HG03135 (cell line): ENCODE data around the gene IL3.

Experiments used
- ATAC-seq: cut with Tn5 transposase; IDR thresholded peaks from one replicate; pipeline ENCODE4 v1.9.1; 2021; ENCODE audit warnings: mild to moderate bottlenecking, moderate library complexity; ENCODE audit not compliant: unreplicated experiment

IL3 gene

DNA sequence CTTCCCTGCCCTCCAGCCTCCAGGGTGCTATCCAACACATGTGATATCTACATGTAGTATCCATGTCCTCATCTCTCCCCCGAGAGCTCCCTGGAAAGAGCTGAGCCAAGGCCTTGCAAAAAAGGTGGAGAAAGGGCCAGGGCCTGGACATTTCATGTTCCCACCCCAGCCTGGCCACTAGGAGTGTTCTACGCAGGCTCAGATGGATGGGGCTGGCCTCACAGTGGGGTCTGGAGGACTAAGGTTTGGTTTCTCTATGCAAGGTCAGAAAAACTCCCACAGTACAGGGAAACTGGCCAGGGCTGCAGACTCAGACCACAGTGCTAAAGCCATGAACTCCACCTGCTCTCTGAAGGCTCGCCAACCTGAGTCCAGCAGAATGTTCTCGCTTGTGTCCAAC, 11.6 kb downstream of the IL3 start:
- no peak for ATAC-seq

DNA sequence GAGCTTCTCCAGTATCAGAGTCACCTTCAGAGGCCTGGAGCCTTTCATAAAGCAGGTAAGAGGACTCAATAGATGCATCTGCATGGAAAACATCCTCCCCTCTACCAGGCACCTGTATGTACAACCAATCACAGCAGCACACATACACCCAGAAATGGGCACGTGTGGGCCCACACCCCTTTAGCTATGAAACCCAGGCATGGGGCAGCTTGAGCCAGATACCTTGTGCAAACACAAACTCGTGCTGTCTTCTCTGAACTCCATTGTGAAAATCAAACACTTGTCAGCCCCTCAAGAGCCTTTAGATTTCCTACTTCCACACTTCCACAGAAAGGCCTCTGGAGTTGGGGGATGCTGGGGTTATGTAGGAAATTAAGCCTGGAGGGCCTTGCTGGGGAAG, 12.1 kb downstream of the IL3 start:
- no peak for ATAC-seq

DNA sequence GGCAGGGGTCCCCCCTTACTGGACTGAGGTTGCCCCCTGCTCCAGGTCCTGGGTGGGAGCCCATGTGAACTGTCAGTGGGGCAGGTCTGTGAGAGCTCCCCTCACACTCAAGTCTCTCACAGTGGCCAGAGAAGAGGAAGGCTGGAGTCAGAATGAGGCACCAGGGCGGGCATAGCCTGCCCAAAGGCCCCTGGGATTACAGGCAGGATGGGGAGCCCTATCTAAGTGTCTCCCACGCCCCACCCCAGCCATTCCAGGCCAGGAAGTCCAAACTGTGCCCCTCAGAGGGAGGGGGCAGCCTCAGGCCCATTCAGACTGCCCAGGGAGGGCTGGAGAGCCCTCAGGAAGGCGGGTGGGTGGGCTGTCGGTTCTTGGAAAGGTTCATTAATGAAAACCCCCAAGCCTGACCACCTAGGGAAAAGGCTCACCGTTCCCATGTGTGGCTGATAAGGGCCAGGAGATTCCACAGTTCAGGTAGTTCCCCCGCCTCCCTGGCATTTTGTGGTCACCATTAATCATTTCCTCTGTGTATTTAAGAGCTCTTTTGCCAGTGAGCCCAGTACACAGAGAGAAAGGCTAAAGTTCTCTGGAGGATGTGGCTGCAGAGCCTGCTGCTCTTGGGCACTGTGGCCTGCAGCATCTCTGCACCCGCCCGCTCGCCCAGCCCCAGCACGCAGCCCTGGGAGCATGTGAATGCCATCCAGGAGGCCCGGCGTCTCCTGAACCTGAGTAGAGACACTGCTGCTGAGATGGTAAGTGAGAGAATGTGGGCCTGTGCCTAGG, 13.0 kb downstream of the IL3 start, which contains the start of gene CSF2:
TSS of gene CSF2 (plus strand) at position 559 of the 783 bp plus-strand sequence. CDS start at position 594, 35 bp downstream.
- ATAC-seq: no peak

DNA sequence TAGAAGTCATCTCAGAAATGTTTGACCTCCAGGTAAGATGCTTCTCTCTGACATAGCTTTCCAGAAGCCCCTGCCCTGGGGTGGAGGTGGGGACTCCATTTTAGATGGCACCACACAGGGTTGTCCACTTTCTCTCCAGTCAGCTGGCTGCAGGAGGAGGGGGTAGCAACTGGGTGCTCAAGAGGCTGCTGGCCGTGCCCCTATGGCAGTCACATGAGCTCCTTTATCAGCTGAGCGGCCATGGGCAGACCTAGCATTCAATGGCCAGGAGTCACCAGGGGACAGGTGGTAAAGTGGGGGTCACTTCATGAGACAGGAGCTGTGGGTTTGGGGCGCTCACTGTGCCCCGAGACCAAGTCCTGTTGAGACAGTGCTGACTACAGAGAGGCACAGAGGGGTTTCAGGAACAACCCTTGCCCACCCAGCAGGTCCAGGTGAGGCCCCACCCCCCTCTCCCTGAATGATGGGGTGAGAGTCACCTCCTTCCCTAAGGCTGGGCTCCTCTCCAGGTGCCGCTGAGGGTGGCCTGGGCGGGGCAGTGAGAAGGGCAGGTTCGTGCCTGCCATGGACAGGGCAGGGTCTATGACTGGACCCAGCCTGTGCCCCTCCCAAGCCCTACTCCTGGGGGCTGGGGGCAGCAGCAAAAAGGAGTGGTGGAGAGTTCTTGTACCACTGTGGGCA, 13.8 kb downstream of the IL3 start:
- ATAC-seq: no peak

DNA sequence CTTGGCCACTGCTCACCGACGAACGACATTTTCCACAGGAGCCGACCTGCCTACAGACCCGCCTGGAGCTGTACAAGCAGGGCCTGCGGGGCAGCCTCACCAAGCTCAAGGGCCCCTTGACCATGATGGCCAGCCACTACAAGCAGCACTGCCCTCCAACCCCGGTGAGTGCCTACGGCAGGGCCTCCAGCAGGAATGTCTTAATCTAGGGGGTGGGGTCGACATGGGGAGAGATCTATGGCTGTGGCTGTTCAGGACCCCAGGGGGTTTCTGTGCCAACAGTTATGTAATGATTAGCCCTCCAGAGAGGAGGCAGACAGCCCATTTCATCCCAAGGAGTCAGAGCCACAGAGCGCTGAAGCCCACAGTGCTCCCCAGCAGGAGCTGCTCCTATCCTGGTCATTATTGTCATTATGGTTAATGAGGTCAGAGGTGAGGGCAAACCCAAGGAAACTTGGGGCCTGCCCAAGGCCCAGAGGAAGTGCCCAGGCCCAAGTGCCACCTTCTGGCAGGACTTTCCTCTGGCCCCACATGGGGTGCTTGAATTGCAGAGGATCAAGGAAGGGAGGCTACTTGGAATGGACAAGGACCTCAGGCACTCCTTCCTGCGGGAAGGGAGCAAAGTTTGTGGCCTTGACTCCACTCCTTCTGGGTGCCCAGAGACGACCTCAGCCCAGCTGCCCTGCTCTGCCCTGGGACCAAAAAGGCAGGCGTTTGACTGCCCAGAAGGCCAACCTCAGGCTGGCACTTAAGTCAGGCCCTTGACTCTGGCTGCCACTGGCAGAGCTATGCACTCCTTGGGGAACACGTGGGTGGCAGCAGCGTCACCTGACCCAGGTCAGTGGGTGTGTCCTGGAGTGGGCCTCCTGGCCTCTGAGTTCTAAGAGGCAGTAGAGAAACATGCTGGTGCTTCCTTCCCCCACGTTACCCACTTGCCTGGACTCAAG, 14.6 kb downstream of the IL3 start:
- no peak for ATAC-seq

DNA sequence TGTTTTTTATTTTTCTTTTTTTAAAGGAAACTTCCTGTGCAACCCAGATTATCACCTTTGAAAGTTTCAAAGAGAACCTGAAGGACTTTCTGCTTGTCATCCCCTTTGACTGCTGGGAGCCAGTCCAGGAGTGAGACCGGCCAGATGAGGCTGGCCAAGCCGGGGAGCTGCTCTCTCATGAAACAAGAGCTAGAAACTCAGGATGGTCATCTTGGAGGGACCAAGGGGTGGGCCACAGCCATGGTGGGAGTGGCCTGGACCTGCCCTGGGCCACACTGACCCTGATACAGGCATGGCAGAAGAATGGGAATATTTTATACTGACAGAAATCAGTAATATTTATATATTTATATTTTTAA, 15.2 kb downstream of the IL3 start:
- no peak for ATAC-seq

DNA sequence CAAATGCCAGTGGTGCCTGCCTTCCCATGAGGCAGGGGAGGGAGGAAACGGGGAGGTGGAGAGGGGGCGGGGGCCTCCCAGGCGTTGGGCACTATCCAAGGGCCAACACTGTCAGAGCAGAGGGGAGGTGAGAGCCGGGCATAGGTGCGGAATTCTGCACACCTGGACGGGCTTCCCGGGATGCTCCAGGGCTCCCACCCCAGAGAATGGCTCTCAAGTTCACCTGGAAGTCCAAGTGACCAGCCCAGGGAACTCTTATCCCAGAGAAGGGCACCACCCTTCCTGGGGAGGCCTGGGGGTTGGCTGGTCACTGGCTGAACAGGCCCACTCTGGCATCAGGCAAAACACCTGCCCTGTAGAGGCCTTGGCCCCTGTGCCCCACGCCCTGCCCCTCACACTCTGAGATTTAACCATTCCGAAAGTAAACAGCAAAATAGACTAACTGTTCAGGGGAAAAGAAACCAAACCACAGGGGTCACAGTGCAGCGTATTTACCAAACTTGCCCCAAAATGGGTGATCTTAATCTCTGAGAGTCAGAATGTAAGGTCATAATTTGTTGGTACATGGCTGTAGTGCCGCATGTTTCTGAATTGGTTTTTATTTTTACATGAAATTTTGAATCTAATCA, 15.9 kb downstream of the IL3 start:
- ATAC-seq: no peak

DNA sequence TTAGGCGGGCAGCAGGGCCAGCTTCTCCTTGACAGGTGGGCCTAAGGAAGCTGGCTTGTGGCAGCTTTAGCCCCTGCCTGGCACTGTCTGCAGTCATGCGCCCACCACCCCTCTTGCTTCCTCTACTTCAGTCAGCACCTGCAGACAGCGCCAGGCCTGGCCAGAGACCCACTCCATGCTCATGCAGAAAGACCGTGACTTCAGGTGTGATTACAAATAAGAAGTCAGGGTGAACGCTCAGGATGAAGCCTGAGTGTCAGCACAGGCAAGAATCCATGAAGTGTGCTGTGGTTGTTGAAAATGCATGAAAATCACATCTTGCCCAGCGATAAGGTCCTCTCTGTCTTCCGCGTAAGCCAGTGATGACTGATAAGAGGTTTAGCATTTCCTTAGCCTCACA, 16.5 kb downstream of the IL3 start:
- no peak for ATAC-seq

DNA sequence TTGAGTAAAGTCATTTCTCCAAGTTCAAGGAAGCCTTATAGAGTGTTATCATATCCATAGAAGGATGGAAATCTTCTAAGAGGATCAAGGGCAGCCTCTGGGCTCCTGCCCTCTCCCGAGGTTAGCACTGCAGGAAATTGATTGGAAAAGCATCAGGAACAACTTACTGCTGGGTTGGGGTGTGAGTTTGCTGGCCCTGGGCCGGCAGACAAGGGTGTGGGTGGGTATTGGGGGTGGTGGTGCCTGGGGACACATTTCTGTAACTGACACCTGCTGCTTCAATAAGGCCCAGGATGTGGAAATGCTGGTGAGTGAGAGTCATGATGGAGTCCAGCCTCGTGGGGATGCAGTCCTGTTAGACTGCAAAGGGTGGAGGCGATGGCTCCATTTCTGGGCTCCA, 18.6 kb downstream of the IL3 start:
- no peak for ATAC-seq

DNA sequence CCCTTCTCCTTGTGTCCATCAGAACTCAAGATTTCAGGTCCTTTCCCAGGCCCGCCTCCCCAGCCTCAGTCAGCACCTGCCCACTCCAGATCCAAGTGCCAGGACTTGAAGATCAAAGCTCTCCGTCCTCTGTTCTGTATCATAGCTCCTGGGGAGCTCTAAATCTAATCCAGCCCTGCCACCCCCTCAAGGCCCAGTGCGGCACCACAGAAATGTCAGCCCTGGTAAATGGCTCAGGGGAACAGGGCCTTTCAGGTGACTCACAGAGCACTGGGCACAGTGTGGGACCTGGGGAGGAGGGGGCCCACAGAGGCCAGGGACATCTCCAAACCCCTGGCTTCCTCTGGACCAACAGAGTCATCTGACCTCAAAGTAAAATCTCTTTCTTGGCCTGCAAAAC, 19.2 kb downstream of the IL3 start:
- ATAC-seq: no peak

DNA sequence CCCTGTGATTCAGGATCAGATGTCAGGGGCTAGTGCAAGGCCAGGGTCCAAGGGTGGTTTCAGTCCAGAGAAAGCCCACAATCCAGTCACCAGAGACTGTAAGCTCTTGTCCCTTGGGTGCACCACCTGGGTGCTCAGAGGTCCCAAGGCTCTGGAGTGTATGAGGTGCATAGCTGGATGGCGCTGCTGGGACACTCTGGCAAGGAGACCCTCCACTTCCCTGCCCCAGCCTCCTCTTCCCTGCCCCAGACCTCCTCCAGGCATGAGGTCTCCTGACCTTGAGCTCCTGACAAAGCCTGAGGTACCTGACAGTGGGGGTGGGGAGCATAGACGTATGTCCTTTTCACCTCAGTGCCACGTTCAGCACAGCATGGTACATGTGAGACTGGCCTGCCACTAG, 20.1 kb downstream of the IL3 start:
- no peak for ATAC-seq

DNA sequence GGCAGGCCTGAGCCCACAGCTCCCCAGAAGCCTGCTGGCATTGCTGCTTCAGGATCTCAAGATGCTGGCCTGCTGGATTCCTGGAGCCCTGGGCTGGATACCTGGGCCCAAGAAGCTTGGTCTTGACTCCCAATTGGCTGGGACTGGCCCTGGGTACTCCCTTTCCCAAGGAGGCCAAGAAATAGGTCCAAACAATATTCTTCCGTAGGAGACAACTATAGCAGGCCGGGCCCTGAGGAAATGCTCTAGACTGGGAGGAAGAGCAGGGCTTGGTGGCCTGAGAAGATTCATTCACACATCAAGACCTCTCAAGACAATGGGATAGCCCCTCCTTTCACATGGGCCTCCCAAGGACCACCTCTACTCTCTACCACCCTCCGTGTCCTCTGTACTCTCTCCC, 21.0 kb downstream of the IL3 start:
- no peak for ATAC-seq

DNA sequence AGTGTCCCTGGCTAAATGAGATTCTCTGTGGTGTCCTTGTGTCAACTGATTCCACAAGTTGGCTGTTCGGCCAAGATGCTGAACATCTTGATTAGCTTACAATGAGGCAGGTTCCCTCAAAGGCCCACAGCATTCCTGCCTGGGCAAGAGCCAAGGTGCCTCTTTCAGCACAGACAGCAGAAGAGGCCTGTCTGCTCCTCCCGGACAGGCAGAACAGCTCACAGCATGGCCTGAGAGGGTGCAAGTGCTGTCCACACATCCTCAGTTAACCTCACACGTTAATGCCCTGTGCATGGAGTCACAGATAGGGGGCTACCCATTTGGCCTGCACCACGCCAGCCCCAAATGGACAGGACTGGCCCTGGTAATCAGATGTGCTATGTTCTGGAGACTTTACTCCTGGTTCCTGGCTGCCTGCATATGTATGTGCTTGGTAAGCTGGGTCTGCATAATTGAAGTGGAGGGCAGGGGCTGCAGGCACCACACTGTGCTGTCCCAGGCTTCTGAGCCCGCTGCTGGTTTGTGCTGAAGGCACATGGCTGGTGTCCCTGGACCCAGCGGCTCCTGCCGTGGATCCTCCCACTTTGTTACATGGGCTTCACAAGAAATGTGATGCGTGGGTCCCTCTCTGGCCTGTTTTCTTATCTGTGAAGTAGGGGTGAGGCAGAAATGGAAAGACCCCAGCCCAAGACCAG, 22.0 kb downstream of the IL3 start:
- no peak for ATAC-seq

DNA sequence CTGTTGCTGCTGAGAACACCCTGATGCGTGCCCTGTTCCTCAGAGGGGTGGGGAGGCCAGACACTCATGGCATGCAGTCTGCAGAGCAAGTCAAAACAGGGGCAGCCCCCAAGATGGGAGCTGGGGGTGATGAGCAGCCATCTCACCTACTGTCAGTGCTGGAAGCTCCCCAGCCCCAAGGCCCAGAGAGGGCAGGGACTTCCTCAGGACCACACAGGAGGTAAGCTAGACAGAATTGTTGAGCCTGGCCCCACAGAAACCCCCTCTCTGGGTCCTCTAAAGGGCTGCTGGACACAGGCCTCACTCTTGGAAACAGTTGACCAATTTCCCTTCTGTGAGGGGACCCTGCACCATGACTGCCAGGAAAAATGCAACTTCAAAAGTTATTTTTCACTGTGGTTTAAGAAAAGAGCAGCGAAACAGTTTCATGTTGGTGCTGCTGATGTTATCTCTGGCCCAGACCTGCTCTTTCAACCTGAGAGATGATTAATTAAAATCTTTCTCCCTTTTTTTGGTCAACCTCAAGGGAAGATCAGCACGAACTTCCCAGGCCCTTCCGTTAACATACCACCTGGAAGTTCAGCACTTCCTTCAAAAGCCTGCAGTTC, 22.7 kb downstream of the IL3 start:
- no peak for ATAC-seq

DNA sequence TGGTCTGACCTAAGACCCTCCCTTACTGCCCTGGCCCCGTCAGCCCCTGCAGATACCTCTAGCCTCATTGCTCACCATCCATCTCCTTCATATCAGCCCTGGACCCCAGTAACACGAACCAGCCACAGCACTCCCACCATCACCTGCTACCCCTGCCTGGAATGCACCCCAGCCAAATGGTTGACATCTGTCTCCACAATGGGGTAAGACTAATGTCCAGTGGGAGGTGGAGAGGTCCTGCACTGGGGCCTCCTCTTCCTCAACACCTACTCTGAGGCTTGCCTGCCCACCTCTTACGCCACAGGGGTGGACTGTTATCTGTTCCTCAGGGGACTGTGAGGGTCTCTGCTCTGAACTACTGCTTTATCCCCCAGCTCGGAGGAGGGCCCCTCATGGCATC, 25.2 kb downstream of the IL3 start:
- ATAC-seq: no peak

DNA sequence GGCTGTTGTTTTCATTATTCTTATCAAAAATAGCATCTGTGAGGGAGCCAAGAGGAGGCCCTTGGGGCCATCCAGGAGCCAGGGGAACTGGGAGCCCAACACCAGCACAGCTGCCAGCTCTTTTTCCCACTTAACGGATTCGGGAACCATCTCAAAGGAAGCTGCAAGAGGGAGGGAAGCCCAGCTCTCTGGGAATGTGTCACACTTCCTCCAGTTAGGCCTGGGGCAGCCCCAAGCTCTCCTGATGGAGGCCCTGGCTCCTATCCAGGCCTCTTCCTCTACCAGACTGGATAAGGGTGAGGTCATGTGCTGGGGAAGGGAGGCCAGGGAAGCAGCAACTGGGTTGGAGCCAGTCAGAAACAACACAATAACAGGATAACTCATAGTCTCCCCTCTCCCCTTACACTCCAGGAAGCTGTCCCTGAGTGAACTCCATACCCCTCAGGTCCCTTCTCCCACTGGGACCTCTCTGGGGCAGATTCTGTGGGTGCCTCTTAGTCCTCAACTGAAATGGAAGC, 25.9 kb downstream of the IL3 start:
- no peak for ATAC-seq

DNA sequence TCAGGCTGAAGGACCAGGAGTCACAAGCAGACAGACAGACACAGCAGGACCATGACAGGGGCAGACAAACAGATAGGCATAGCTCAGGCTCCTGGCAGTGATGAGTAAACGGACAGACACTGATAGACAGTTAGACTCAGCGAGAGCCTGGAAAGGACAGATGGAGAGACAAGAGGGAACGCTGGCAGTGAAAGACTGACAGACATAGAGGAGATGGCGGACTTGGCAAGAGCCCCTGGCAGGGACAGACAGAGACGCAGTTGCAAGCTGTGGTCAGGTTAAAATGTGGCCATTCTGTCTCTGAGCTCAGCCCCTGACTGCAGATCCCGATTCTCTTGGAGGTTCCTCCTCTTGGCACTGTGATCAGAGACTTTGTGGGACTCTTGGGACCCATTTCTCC, 26.7 kb downstream of the IL3 start:
- ATAC-seq: no peak

DNA sequence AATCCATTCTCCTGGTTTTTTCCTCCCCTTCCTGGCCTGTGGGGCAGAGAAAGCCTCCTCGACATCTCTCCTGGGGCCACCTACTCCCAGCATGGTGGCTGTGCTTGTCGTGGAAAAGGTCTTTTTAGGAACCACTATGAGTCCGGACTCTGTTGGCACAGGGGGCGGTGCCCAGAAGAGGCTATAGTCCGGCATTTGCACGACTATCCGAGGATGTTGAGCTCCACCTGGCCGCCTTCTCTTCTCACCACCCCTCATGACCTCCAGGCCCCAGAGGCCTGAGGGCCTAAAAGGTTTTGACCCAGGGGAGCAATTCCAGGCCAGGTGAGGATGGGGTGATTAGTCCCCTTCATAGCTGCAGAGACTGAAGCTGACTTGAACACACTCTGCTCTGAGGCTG, 27.2 kb downstream of the IL3 start:
- ATAC-seq: no peak

DNA sequence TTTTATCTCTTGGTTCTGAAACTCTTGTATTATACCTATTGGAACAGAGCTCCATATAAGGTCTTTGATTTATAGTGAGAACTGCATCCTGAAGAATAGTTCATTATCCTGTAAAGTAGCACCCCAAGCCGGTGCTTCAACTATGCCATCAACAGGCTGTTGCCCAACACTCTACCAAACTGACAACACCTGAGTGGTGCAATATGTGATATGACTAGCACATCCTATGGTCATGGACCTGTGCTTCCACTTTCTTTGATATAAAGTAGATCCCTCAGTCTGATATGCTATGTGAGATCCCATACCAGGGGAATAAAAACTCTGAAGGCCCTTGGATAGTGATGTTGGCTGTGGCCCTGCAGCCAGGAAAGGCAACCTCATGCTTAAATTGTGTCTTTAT, 28.9 kb downstream of the IL3 start:
- no peak for ATAC-seq

DNA sequence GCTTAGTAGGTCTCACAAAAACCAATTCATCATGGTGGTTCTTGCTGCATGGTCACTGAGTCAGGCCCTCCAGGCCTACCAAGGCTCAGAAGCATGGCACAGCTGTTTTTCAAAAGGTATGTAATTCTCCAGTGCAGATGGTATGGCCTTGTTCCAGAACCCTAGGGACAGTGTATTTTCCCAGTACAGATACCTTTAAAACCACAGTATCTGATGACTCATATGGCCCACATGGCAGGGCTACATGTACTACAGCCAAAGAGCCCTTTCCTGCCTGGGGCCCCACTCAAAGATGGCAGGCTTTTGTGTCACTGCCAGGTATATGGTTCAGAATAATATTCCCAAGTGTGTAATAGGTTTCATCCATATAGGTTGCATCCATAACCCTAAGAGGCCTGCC, 29.7 kb downstream of the IL3 start:
- ATAC-seq: no peak
